Activated CD8-positive, alpha-beta memory T cell treated with anti-CD3 and anti-CD28 coated beads for 36 hours (primary cell): ENCODE measurements around the gene NBAS. TPM values are rescaled to one million over a fixed set of nuclear protein-coding genes. Genes with fewer than 3 reads are reported as not detected.
"Not testable (repeated sequence)": the region's sequence is repeated elsewhere in the genome, so short reads cannot be mapped to it uniquely, and the experiment has no call there.

Experiments used
- CTCF ChIA-PET: fragments of 350-600 bp; sonication (Branson Sonifier 250); formaldehyde crosslinking; loops from one replicate; lab custom pipeline; 2021; ENCODE audit warnings: antibody characterized with exemption; lab: Charles Lee
- POLR2A ChIA-PET: fragments of 350-600 bp; sonication (Branson Sonifier 250); formaldehyde crosslinking; loops from one replicate; lab custom pipeline; 2021; ENCODE audit warnings: antibody characterized with exemption; lab: Charles Lee
- total RNA-seq, 2 experiments: library from RNA; stranded (reverse); gene quantifications; one replicate each; pipeline ENCODE4 v1.2.3, GENCODE V29; 2021

The NBAS gene
- total RNA-seq, 2 experiments from 2014 or later: 34.7 to 37.1 TPM

- ChIA-PET CTCF (no interaction called here), POLR2A (no interaction called here)
Measured at GRCh38 chr2:15222856-15223255, 338.3 kb downstream of the NBAS start.

DNA sequence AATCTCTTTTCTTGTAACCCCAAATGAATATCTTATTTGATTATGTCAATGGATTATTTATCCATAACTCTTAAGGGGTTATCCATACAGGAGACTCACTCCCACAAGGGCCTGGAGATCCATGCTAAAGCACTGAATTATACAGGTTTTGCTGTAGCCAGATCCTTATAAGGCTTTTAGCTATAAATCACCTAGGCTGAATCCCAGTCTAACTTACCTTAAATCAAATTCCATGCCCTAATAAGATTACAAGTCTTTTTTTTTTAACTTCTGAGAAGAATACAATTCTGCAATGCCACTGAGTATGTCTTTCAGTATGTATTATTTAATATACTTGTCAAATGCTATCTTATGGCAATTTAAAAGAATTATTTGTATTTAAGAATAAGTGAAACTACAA is 340.5 kb downstream of the NBAS start:
- CTCF ChIA-PET: no interaction called here

DNA sequence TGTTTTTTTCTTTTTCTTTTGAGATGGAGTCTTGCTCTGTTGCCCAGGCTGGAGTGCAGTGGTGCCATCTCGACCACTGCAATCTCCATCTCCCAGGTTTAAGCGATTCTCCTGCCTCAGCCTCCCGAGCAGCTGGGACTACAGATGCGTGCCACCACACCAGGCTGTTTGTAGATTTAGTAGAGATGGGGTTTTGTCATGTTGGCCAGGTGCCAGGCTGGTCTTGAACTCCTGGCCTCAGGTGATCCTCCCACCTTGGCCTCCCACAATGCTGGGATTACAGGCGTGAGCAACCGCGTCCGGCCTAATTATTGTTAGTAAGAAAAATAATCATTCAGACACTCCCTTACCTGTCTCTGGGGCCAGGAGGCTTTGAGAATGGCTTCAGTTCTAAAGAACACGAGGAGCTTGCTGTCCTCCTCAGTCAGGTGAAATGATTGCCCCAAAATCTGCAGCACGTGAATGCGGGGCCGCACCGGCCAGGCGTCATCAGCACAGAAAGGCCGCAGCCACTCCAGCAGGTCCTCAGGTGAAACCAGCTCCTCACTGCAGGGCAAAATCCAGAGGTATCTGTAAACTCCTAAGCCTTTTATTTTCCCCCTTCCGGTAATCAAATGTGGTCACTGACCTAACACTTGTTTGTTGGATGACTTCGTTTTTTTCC is 342.6 kb downstream of the NBAS start:
- ChIA-PET POLR2A (no interaction called here), CTCF (no interaction called here)

More for the DNA sequence above, 340.5 kb downstream of the NBAS start:
- POLR2A ChIA-PET: no interaction called here

DNA sequence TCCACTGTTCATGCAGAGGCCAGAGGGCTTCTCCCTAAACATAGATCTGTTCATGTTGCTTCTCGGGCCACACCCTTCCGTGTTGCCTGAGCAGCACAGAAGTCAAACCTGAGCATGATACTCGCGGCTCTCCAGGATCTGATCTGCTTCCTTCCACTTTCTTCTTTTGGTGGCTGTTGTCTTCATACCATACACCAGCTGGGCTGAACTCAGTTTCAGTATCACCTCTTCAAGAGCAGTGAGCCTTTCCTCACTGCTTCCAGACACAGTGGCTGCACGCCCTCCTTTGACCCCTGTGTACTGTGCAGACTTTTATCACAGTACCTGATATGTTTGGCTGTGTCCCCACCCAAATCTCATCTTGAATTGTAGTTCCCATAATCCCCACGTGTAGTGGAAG is 348.9 kb downstream of the NBAS start:
- POLR2A ChIA-PET: no interaction called here

GRCh38 chr2:15210542-15210941 is 350.6 kb downstream of the NBAS start:
- POLR2A ChIA-PET: not testable (repeated sequence)

More for the DNA sequence above, 348.9 kb downstream of the NBAS start:
- CTCF ChIA-PET: no interaction called here

GRCh38 chr2:15206419-15206818 is 354.7 kb downstream of the NBAS start:
- ChIA-PET CTCF (no interaction called here), POLR2A (no interaction called here)

More at GRCh38 chr2:15210542-15210941, 350.6 kb downstream of the NBAS start:
- CTCF ChIA-PET: not testable (repeated sequence)

DNA sequence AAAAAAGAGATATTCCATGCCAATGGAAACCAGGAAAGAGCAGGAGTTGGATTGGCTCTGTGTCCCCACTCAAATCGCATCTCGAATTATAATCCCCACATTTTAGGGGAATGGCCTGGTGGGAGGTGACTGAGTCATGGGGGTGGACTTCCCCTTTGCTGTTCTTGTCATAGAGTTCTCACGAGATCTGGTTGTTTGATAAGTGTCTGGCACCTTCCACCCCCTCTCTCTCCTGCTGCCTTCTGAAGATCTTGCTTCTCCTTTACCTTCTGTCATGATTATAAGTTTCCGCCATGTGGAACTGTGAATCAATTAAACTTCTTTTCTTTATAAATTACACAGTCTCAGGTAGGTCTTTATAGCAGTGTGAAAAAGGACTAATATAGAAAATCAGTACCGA is 355.6 kb downstream of the NBAS start:
- CTCF ChIA-PET: no interaction called here
- POLR2A ChIA-PET: no interaction called here

DNA sequence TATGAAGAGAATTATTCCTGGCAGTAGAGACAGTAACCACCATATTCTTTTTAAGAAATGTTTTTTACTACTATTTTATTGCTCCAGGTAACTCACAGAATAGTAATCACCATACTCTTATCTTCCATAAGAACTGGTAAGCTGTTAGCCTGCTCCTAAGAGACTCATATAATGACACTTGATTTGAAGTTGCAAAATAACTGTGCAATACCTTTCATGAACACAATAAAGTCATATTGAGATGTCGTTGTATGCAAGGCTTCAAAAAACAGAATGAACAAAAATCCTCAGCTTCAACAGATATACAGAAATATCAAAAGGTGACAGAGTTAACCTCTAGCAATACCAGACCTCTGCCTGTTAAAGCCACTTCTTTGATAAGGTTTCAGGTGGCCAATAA is 360.1 kb downstream of the NBAS start:
- POLR2A ChIA-PET: no interaction called here
- CTCF ChIA-PET: no interaction called here

GRCh38 chr2:15200581-15200980 is 360.6 kb downstream of the NBAS start:
- ChIA-PET CTCF (no interaction called here), POLR2A (no interaction called here)

- ChIA-PET CTCF (no interaction called here), POLR2A (no interaction called here)
Measured at GRCh38 chr2:15198051-15198450, 363.1 kb downstream of the NBAS start.

DNA sequence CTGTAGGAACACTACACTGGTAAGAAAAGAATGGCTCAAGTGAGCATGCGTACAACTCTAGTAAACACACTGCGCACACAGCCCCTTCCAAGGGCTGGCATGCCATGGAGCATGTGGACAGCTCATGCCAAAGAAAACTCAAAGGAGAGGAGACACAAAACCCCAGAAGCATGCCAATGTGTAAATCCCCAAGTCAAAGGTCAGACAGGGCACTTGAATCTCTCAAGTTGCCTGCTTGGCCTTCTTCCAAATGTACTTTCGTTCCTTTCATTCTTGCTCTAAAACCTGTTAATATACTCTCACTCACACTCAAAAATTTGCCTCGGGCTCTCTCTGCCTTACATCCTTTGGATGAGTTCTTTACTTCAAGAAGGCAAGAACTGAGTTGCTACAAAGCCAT is 365.3 kb downstream of the NBAS start:
- ChIA-PET POLR2A (no interaction called here), CTCF (no interaction called here)

DNA sequence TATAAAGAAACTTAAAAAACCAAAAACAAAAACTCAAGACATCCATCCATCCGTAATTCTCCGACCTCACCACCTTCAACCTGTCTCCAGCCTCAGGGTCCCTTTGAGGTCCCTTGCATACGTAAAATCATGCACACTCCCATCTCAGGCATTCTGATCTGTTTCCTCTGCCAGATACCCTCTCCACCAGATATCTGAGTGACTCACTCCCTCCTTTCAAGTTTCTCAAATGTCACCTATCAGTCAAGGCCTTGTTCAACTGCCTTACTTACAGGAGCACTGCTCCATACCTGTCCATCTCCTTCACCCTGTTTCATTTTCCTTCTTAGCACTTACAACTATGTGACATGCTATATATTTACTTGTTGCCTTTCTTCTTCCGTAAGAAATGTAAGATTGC is 369.3 kb downstream of the NBAS start:
- CTCF ChIA-PET: no interaction called here
- POLR2A ChIA-PET: no interaction called here

DNA sequence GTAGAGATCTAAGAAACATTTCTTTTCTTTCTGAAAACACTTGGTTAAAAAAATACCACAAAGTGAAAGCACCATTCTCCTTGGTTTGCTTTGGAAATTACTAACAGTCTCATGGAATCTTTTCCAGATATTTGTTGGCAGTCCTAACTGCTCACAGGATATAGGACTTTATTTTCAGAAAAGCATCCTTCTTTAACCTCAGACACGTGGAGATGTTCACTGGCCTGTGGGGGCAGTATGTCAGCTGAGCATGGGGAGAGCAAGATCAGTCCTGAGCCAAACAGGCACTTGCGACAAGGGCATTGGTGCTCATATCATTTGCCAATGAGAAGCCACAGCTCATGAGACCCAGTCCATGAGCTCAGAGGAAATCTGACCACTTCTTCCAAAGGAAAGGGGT is 371.9 kb downstream of the NBAS start:
- ChIA-PET CTCF (no interaction called here), POLR2A (no interaction called here)

GRCh38 chr2:15187702-15188101 is 373.4 kb downstream of the NBAS start:
- CTCF ChIA-PET: no interaction called here
- POLR2A ChIA-PET: no interaction called here

DNA sequence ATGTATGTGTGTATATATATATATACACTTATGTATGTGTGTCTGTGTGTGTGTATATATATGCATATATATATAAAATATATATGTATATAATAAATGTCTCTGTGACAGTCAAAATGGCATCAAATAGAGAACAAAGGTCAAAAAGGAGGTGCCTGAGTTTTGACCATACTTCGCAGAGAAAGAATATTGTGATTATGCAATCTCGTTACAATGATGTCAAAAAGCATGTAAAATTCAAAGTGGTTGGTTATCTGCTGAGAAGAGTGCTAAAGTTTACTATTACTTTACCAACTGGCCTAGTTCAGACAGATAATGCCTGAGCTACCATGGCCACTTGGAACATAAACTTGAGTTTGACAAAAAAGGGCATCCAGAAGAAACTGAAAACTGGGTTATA is 375.0 kb downstream of the NBAS start:
- ChIA-PET POLR2A (no interaction called here), CTCF (no interaction called here)

- ChIA-PET POLR2A (no interaction called here), CTCF (no interaction called here)
Measured at GRCh38 chr2:15184491-15184890, 376.6 kb downstream of the NBAS start.

GRCh38 chr2:15182275-15182674 is 378.9 kb downstream of the NBAS start:
- POLR2A ChIA-PET: no interaction called here
- CTCF ChIA-PET: no interaction called here

DNA sequence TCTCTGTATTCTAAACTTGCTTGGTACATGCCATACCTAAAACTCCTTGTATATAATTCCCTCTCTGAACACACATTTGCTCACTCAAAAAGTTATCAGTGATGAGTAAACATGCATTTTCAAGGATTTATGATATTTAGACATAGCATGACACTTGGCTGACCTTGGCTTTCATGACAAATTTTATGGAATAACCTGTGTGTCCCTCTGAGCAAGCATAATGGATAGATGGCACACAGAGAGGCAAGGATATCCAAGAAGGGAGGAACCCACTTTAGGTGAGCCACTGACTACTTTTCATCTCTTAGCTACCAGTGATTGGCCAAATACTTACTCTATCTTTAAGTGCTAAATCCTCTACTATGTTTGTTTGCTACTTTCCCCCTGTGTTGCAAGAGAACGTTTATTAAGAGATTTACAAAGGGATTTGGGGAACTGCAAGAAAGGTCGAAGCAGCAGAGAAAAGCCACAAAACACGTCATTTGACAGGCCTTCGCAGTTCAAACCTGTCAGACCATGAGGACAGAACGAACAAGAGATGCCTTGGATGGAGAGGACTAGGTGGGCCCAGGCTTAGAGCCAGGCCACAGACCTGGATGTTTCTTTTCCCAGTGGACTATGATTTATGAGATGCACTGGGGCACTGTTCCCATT is 379.9 kb downstream of the NBAS start:
- CTCF ChIA-PET: no interaction called here
- POLR2A ChIA-PET: no interaction called here

DNA sequence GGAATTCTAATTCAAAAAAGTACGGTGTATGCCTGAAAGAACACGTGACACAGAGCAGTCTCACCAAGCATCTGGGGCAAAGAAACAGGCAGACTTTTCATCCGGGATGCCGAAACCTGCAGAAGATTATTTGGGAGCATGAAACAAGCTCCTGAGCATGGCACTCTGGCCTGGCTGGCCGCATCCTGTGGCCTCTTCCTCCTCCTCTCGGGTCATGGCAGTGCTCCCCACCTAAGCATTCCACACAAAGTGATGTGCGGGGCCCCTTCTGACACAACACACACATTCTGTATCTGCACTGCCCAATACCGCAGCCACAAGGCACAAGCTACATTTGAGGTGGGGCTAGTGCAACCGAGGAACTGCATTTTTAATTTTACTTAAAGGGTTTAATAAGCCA is 380.8 kb downstream of the NBAS start:
- ChIA-PET POLR2A (no interaction called here), CTCF (interaction anchor here (1.5 kb wide), 1 partner anchor 20 kb away, joined by 3 read pairs; no protein-coding TSS in a partner anchor)

- ChIA-PET CTCF (interaction anchor here (1.5 kb wide), 1 partner anchor 19 kb away, joined by 3 read pairs; no protein-coding TSS in a partner anchor), POLR2A (no interaction called here)
Measured at GRCh38 chr2:15178946-15179345, 382.2 kb downstream of the NBAS start.

DNA sequence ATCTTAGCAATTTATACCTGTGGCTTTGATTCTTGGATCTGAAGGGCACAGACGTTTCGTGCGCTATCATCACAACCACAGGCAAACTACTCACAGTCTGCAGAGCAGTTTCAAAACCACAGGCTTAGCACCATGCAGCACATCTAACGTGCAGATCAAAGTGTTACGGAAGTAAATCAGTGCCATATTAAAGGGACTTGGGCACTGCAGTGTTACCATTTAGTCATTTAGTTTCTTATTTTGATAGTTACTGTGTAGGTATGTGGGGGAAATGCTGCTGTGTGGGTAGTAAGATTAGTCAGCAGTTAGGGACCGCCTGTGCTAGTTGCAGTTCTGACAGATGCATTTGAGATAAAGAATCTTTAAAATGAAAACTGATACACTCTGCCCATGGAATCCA is 384.0 kb downstream of the NBAS start:
- CTCF ChIA-PET: no interaction called here
- POLR2A ChIA-PET: no interaction called here
